Measurements from ENCODE around the gene PDE6H. TPM values are rescaled to one million over a fixed set of nuclear protein-coding genes. Genes with fewer than 3 reads are reported as not detected.

The PDE6H gene
- total RNA-seq (2022; extraction: Qiagen RNA extraction; ENCODE audit: low read depth): not detected in 5 replicates

GRCh38 chr12:14972816-14973215, at the start of gene PDE6H:
TSS of gene PDE6H (plus strand) at chr12:14973042. CDS start at chr12:14978013, 4,971 bp downstream.

GRCh38 chr12:14938301-14938700, 34.5 kb upstream of the PDE6H start, which contains the start of gene ERP27:
TSS of gene ERP27 (minus strand) at chr12:14938537. CDS start at chr12:14938508, 29 bp downstream.

GRCh38 chr12:14961466-14962152, 11.2 kb upstream of the PDE6H start, which contains the start of gene ARHGDIB:
TSS of gene ARHGDIB (minus strand) at chr12:14961601. CDS start at chr12:14950712, 10,889 bp downstream.

Other genes with a start within 250 kb of the PDE6H start
- 48.2 to 55.8 TPM (median 52.0 TPM) in 5 replicates for gene WBP11, start 169.6 kb upstream of the PDE6H start, total RNA-seq (2022; extraction: Qiagen RNA extraction; ENCODE audit: low read depth)
- gene C12orf60, start 169.4 kb upstream of the PDE6H start, total RNA-seq (2022; extraction: Qiagen RNA extraction; ENCODE audit: low read depth): 1.4 to 2.2 TPM (median 1.8 TPM) in 5 replicates
- not detected in 5 replicates for gene SMCO3, start 158.9 kb upstream of the PDE6H start, total RNA-seq (2022; extraction: Qiagen RNA extraction; ENCODE audit: low read depth)
- not detected in 5 replicates for gene ART4, start 129.5 kb upstream of the PDE6H start, total RNA-seq (2022; extraction: Qiagen RNA extraction; ENCODE audit: low read depth)
- 0.15 TPM in 1 of 5 replicates, not detected in the others for gene MGP, start 87.2 kb upstream of the PDE6H start, total RNA-seq (2022; extraction: Qiagen RNA extraction; ENCODE audit: low read depth)
- gene ERP27, start 34.5 kb upstream of the PDE6H start, total RNA-seq (2022; extraction: Qiagen RNA extraction; ENCODE audit: low read depth): not detected in 5 replicates
- 0.89 to 1.5 TPM (median 1.0 TPM) in 5 replicates for gene ARHGDIB, start 11.4 kb upstream of the PDE6H start, total RNA-seq (2022; extraction: Qiagen RNA extraction; ENCODE audit: low read depth)
- gene RERG, start 248.4 kb downstream of the PDE6H start, total RNA-seq (2022; extraction: Qiagen RNA extraction; ENCODE audit: low read depth): 0.15 to 0.36 TPM (median 0.21 TPM) in 5 replicates

Data from A549 treated with DMSO at 1 μM for 4 hours (cell line).